NOMO-1 (cell line): ENCODE results near the gene ARAP2.

Source experiments
- DNase-seq, 2 experiments: peaks; one replicate each; lab custom pipeline; 2025; ENCODE audit not compliant: unreplicated experiment in 2 of 2; lab: John Stamatoyannopoulos, UW

The ARAP2 gene, protein sequence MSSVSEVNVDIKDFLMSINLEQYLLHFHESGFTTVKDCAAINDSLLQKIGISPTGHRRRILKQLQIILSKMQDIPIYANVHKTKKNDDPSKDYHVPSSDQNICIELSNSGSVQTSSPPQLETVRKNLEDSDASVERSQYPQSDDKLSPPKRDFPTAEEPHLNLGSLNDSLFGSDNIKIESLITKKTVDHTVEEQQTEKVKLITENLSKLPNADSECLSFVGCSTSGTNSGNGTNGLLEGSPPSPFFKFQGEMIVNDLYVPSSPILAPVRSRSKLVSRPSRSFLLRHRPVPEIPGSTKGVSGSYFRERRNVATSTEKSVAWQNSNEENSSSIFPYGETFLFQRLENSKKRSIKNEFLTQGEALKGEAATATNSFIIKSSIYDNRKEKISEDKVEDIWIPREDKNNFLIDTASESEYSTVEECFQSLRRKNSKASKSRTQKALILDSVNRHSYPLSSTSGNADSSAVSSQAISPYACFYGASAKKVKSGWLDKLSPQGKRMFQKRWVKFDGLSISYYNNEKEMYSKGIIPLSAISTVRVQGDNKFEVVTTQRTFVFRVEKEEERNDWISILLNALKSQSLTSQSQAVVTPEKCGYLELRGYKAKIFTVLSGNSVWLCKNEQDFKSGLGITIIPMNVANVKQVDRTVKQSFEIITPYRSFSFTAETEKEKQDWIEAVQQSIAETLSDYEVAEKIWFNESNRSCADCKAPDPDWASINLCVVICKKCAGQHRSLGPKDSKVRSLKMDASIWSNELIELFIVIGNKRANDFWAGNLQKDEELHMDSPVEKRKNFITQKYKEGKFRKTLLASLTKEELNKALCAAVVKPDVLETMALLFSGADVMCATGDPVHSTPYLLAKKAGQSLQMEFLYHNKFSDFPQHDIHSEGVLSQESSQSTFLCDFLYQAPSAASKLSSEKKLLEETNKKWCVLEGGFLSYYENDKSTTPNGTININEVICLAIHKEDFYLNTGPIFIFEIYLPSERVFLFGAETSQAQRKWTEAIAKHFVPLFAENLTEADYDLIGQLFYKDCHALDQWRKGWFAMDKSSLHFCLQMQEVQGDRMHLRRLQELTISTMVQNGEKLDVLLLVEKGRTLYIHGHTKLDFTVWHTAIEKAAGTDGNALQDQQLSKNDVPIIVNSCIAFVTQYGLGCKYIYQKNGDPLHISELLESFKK (N-terminal part only)

DNA sequence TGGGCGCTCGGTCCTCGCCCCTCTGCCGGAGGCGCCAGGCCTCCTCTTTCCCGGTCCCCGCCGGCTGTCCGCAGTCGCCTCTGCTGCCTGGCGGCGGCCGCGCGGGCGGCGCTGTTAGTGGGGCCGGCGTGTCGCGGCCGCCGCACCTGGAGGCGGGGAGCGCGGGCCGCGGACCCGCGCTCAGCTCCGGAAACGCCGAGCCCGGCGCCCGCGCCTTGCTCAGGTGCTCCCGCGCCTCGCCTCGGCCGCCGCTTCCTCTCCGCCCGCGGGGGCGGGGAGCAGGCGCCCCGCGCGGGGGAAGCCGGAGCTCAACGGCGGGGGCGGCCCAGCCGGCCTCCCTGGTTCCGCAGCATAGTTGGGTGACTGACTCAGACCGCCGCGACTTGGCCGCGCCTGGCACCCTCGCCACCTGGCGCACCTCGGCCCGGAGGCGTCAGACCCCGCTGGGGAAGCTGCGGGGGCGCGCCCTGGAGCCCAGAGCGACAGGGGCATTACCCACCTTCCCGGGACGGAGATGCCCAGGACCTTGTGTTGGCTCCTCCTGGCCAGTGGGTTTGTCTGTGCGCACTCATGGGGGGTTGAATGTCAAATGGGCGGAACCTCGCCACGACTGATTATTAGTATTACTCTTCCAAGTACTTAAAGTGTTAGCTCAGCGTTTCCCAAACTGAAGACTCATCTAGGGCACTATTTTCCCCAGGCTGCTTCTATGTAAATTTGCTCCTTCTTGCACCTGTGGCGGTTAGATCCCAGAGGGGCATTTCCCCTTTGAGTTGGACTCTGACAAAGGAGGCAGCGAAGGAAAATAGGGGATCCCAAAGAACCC, at the start of gene ARAP2:
Gene ARAP2 (minus strand): TSS at position 258 of the 826 bp plus-strand sequence. CDS start 15,028 bp downstream, outside the sequence.
- DNase-seq = peak; percentile 41 to 49

GRCh38 chr4:36292556-36293188, 48.4 kb upstream of the ARAP2 start:
- peak in 1 of 2 experiments; percentile 39 for DNase-seq

DNA sequence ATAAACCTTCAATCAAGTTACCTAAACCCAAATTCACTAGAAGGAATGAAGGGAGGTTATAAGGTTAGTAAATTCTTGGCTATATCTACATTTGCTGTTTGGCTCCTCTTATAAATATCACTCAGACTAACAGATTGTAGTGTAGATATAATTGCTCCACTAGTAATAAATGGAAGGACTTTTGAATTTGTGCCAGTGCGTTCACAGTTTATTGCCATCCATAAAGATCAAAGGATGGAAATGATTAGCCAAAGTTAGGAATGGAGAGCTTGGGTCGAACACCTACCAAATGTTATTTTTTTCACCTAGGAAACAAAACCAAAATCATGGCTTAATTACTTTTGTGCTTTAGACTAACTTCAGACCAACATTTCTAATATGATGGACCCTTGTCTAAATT, 46.3 kb upstream of the ARAP2 start:
- DNase-seq = no peak

DNA sequence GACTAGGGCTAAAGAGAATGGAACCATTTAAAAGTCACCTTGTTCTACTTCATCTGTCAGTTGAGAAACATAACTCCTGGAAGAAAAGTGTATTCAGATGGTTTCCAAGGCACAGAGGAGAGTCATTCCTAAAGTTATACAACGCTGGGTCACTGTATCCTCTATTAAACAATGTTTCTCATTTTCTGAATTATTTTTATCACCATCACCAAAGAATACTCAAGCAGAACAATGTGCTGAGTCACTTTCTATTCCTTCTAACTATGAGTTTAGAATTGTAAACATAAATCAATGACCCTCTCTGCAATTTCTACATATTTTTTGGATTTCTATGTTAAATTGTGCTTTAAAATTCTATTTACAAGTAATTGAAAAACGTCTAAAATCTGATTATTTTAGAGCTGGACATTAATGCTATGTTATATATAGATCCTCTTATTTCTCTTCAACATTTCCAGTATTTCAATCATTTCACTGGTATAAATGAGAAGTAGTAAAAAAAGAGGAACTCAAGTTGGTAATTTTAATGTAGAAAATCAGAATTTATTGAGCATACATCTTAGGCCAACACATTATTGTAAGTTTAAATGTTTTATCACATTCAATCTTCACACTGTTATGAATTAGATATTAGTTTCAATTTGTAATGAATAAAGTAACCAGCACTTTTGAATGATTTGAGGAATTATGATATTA, 44.6 kb upstream of the ARAP2 start:
- DNase-seq = peak in 1 of 2 experiments; percentile 77

DNA sequence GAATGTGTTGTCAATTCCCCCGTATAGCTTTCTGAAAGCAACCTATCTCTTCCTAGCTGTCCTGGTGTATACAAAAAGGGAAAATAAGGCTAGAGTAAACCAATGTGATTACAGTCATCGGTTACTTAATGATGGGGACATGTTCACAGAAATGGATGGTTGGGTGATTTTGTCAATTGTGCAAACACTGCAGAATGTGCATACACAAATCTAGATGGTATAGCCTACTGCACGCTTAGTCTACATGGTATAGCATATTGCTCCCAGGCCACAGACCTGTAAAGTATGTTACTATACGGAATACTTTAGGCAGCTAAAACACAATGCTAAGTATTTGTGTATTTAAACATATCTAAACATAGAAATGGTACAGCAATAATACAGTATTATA, 42.2 kb upstream of the ARAP2 start:
- no peak for DNase-seq

DNA sequence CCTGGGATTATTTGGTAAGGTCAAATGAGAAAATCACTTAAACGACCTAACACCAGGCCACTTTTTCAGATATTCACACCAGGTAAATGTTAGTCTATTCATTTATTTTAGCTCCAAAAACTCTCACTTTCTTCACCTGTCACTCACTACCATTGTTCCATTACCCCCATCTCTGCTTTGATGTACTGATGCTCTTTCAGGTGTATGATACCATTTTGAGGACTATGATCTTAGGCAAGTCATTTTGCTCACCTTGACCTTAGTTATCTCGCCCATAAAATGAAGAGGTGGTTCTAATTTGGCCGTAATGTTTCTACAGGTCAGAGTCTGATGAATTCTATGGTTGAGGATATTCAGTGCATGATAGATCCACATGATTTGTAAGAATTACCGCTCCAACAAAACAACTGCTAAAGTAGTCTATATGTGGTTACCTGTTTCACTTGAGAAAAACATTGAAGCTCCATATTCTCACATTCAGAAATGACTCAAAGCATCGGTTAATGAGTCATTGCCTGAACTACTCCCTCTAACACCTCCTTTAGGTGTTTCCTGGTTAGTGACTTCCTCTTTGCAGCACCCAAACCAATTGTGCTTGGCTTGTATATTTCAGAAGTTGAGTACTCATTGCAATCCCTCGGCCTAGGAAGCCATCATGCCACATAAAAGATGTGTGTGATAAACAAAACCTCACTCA, 41.6 kb upstream of the ARAP2 start:
- peak; percentile 60 to 83 for DNase-seq

- no peak for DNase-seq
Observed at GRCh38 chr4:36283912-36284465, 39.7 kb upstream of the ARAP2 start.

DNA sequence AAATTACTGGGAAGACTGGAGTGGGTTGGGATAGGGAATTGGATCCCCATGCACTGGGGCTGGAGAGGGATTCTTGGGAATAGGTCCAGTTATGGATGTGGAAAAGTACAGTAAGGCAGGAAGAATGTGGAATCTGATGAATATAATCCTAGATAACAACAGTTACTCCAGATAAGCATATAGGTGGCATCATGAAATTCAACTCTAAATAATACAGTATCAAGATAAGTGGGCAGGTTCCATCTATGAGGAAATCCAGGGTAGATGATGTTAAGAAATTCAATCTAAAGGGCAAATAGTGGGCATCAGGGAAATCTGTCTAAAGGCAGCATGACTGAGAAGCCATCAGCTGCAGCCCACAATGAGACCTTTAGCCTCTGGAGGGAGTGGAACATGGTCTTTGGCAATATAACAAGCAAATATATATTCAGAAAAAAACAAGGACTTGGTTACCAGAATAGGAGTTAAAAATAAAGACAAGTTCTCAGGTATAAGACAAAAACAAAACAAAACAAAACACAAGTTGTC, 38.3 kb upstream of the ARAP2 start:
- DNase-seq = no peak

GRCh38 chr4:36281384-36282106, 37.2 kb upstream of the ARAP2 start, which contains the start of gene DTHD1:
DTHD1 (plus strand) TSS chr4:36281616; CDS start chr4:36281759, 143 bp downstream.
- DNase-seq = no peak

DNA sequence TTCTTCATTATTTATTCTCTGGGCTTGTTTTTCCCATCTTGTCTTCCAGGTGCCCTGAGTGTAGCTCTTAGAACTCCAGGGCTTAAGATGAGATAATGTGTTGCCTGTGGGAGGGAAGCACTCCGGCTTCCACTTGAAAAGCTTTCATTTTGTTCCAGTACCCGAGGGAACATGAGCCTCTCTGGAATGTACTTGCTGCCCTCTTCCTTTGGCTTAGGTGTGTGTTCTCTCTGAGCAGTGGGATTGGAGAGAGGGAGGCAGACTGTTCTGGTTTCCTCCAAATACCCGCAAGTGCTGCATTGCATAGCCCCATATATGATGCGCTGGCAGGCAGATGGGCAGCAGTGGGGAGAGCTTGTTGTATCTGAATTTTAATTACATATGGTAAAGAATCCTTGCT, 36.2 kb upstream of the ARAP2 start:
- DNase-seq = no peak

DNA sequence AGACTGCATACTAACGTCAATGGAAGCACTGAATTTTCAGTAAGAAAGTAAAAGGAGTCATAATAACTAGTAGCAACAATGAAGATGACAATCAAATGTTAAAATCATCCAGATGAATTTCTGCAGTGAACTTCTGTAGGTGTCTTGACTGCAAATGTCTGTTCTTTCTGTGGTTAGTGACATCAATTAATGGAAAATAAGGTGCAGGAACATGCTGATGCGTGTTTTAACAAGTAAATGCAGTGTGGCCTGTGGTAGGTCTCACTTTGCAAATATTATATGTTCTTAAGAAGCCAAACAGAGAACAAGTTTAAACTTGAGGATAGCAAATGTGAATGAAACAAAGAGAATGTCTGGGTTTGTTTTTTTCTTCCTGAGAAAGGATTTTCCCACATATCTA, 34.5 kb upstream of the ARAP2 start:
- DNase-seq = no peak

- no peak for DNase-seq
Observed at GRCh38 chr4:36277533-36277932, 33.2 kb upstream of the ARAP2 start.

- DNase-seq = no peak
Observed at GRCh38 chr4:36274158-36274557, 29.8 kb upstream of the ARAP2 start.

DNA sequence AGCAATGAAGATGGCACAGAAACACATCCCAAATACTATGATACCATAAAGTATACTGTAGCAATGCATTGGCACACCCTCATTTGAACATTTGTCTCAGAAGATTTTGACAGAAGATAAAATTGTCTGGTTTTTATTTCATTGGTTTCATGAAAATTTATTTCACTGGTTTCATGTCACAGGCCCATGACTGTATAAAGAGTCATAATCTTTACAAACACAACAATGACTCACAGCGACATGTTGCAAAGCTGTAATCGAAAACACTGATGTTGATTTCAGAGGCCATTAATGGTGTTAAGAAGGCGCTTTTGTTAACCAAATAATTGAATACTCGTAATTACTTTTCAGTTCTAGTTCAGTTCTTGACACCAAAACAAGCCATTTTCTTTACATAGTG, 29.0 kb upstream of the ARAP2 start:
- no peak for DNase-seq

DNA sequence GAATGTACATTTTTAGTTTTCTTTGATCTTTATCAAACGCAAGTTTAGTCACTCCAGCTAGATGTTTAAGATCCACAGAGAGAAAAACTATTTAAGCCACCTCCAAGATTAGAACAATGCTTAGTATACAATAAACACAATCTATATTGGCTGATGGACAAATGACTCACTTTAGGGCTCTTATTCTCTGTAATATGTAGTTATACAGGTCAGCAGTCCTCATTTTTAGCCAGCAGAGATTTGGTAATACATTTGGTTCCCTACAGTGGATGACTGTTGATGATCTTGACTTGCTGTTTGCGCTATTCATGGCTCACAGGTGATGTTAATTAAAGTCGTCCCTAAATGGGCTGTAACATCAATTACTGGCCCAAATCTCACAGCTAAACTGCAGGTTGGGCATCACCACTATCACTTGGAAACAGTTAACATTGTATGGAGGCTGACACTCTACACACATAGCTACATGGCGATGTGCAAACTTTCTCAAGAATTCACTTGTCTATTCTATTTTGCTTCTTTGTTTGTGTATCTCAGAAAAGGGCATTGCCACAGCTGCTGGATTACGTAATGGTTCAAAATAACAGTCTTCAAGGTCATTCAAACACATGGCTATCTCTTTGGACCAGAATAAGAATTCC, 25.3 kb upstream of the ARAP2 start:
- no peak for DNase-seq

DNA sequence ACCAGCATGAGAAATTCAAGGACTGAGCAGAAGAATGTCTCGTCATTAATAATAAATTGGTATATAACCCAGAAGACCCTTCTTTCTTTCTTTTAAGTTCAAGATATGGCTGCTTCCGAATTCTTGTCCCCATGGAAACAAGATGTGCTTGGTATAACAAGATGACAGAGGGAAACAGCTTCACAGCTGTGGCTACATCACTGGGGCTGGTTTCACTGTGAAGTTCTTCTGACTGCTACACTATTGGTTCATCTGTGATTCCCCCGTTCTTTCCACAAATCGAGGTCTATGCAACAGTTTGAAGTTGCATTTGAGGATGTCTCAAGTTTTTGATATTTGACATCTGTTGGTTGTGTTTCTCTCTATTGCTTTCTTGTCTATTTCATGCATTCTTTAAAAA, 24.8 kb upstream of the ARAP2 start:
- no peak for DNase-seq
